ENCODE results near the gene ABHD12.
"Not testable (repeated sequence)": the region's sequence is repeated elsewhere in the genome, so short reads cannot be mapped to it uniquely, and the experiment has no call there.

The ABHD12 gene

GRCh38 chr20:25320035-25320800 is 70.4 kb downstream of the ABHD12 start:
- DNase-seq, result no peak

- no peak for DNase-seq
Measured at GRCh38 chr20:25319241-25320034, 71.2 kb downstream of the ABHD12 start.

- DNase-seq, result no peak
Measured at GRCh38 chr20:25318471-25319240, 72.0 kb downstream of the ABHD12 start.

GRCh38 chr20:25317351-25318075 is 73.1 kb downstream of the ABHD12 start:
- DNase-seq, result no peak

GRCh38 chr20:25316506-25317190 is 74.0 kb downstream of the ABHD12 start:
- no peak for DNase-seq

GRCh38 chr20:25315418-25316210 is 75.0 kb downstream of the ABHD12 start:
- no peak for DNase-seq

GRCh38 chr20:25314497-25315417 is 75.9 kb downstream of the ABHD12 start:
- no peak for DNase-seq

- no peak for DNase-seq
Measured at GRCh38 chr20:25313593-25313992, 77.0 kb downstream of the ABHD12 start.

GRCh38 chr20:25312716-25313115 is 77.9 kb downstream of the ABHD12 start:
- not testable (repeated sequence) for DNase-seq

- no peak for DNase-seq
Measured at GRCh38 chr20:25310921-25311728, 79.5 kb downstream of the ABHD12 start.

GRCh38 chr20:25310268-25310920 is 80.2 kb downstream of the ABHD12 start:
- DNase-seq, result no peak

GRCh38 chr20:25309395-25310267 is 81.0 kb downstream of the ABHD12 start:
- no peak for DNase-seq

GRCh38 chr20:25308671-25309394 is 81.8 kb downstream of the ABHD12 start:
- DNase-seq, result no peak

- no peak for DNase-seq
Measured at GRCh38 chr20:25308083-25308491, 82.5 kb downstream of the ABHD12 start.

- no peak for DNase-seq
Measured at GRCh38 chr20:25306991-25307903, 83.4 kb downstream of the ABHD12 start.
